C4-2B (cell line): ENCODE results near the gene METTL14.

ENCODE experiments used
- CTCF ChIP-seq: fragments of 450-650 bp; conservative IDR thresholded peaks from 2 replicates; pipeline ENCODE4 v1.5.1; 2017; ENCODE audit warnings: mild to moderate bottlenecking
- ZFX ChIP-seq: fragments of 450-650 bp; IDR thresholded peaks from 2 replicates; pipeline ENCODE4 v1.6.1; 2017

- TF ChIP-seq CTCF (no peak), ZFX (no peak)
Observed at GRCh38 chr4:118711052-118711451, 25.9 kb downstream of the METTL14 start.
